HepG2 (cell line): ENCODE measurements around the gene IP6K3. TPM values are rescaled to one million over a fixed set of nuclear protein-coding genes. Genes with fewer than 3 reads are reported as not detected.

Source experiments
- ATAC-seq: fragments of 200-7000 bp; cut with Tn5 transposase; 3 replicates; pipeline ENCODE4 v1.9.1; 2020; ENCODE audit warnings: mild to moderate bottlenecking, moderate library complexity
- BruUV-seq: library from RNA; stranded (reverse); fragments of 400-500 nt; replicated peaks from 2 replicates; lab custom pipeline; 2021; lab: Mats Ljungman, UMichigan
- CTCF ChIA-PET: fragments of 300-600 bp; formaldehyde crosslinking; extraction: SDS; loops from one replicate; lab custom pipeline; 2021; ENCODE audit warnings: low total read pairs, inconsistent platforms, low intra/inter-chr PET ratio; lab: Yijun Ruan, JAX
- POLR2A ChIA-PET: fragments of 350-600 bp; sonication (Branson Sonifier 250); formaldehyde crosslinking; loops from one replicate; lab custom pipeline; 2020; ENCODE audit warnings: antibody characterized with exemption, inconsistent platforms; lab: Yijun Ruan, JAX
- DNase-seq: peaks from one replicate; pipeline ENCODE4 v3.0.0-alpha.2; 2015; ENCODE audit warnings: low spot score
- FAIRE-seq: peaks from 3 replicates; lab custom pipeline; 2011; peaks lifted over from hg19 to GRCh38; lab: Jason Lieb, UNC
- H2AFZ ChIP-seq: one replicate; pipeline ENCODE4 v1.6.1; 2011; ENCODE audit warnings: low read length, inconsistent platforms
- H3K27ac ChIP-seq: fragments of 300-600 bp; 3 replicates; pipeline ENCODE4 v1.8.0; 2011; ENCODE audit warnings: mixed run types, mild to moderate bottlenecking, mixed read lengths, low read length, inconsistent platforms; ENCODE audit not compliant: insufficient read depth; ENCODE audit errors: extremely low read length
- H3K27me3 ChIP-seq, 2 experiments: fragments of 200-600 bp in 1 of 2; 2 replicates in 1 of 2; 3 replicates in 1 of 2; pipeline versions ENCODE4 v1.6.0 to v1.8.0; 2011; ENCODE audit warnings: low read length in 2 of 2, mild to moderate bottlenecking in 2 of 2, moderate library complexity in 2 of 2, inconsistent platforms in 1 of 2; ENCODE audit not compliant: insufficient read depth in 2 of 2, control insufficient read depth in 1 of 2
- H3K36me3 ChIP-seq, 2 experiments: fragments of 200-600 bp in 1 of 2; replicated peaks in 1 of 2; 2 replicates in 1 of 2; 3 replicates in 1 of 2; pipeline versions ENCODE4 v1.5.1 to v1.8.0; 2011; ENCODE audit warnings: low read length in 2 of 2, inconsistent platforms in 1 of 2; ENCODE audit not compliant: insufficient read depth in 2 of 2, control insufficient read depth in 1 of 2
- H3K4me1 ChIP-seq: 2 replicates; pipeline ENCODE4 v1.5.1; 2012; ENCODE audit warnings: low read length, inconsistent platforms; ENCODE audit not compliant: insufficient read depth
- H3K4me2 ChIP-seq: 2 replicates; pipeline ENCODE4 v1.6.0; 2011; ENCODE audit warnings: low read depth, low read length, inconsistent platforms
- H3K4me3 ChIP-seq, 3 experiments: fragments of 200-600 bp in 1 of 3; sonication (generic), shearing (Covaris generic) in 1 of 3; replicated peaks in 1 of 3; 2 replicates each; pipeline ENCODE4 v1.5.1; 2011 to 2016; ENCODE audit warnings: low read length in 3 of 3, inconsistent platforms in 2 of 3, low read depth in 2 of 3, mild to moderate bottlenecking in 2 of 3, control low read depth in 1 of 3, mixed read lengths in 1 of 3; ENCODE audit not compliant: insufficient read depth in 1 of 3
- H3K79me2 ChIP-seq: one replicate; pipeline ENCODE4 v1.6.1; 2011; ENCODE audit warnings: low read length, inconsistent platforms; ENCODE audit not compliant: insufficient read depth
- H3K9ac ChIP-seq: 2 replicates; pipeline ENCODE4 v1.6.0; 2011; ENCODE audit warnings: mild to moderate bottlenecking, low read depth, low read length, inconsistent platforms; ENCODE audit not compliant: insufficient read depth
- H3K9me3 ChIP-seq: 2 replicates; pipeline ENCODE4 v1.5.1; 2012; ENCODE audit warnings: mild to moderate bottlenecking, low read length
- H4K20me1 ChIP-seq: 2 replicates; pipeline ENCODE4 v1.6.0; 2011; ENCODE audit warnings: inconsistent platforms, mild to moderate bottlenecking, low read length, moderate library complexity; ENCODE audit not compliant: insufficient read depth
- AGO2 ChIP-seq: fragments of 200-400 bp; formaldehyde crosslinking; optimal IDR thresholded peaks from 2 replicates; pipeline ENCODE3; 2017; ENCODE audit warnings: mild to moderate bottlenecking, low read depth, low read length, moderate library complexity
- ATF7-NPFF ChIP-seq: sonication (generic); formaldehyde crosslinking; IDR thresholded peaks from 2 replicates; pipeline ENCODE4 v1.8.1; 2023; ENCODE audit warnings: mild to moderate bottlenecking, low read depth, missing genetic modification reagents, moderate library complexity
- GABPB1 ChIP-seq: IDR thresholded peaks from 2 replicates; pipeline ENCODE4 v1.6.1; 2016; ENCODE audit warnings: mild to moderate bottlenecking, missing genetic modification reagents, moderate library complexity, missing compliant biosample characterization
- HNRNPLL ChIP-seq: fragments of 200-400 bp; formaldehyde crosslinking; IDR thresholded peaks from 2 replicates; pipeline ENCODE4 v1.6.1; 2017; ENCODE audit warnings: mild to moderate bottlenecking, low read depth, low read length; ENCODE audit not compliant: poor library complexity, severe bottlenecking
- MATR3 ChIP-seq: sonication (generic); formaldehyde crosslinking; IDR thresholded peaks from 2 replicates; pipeline ENCODE4 v1.4.0; 2020; ENCODE audit warnings: missing genetic modification reagents
- RFXANK ChIP-seq: IDR thresholded peaks from 2 replicates; pipeline ENCODE4 v1.6.1; 2016
- SIN3B ChIP-seq: fragments of 150-350 bp; IDR thresholded peaks from 2 replicates; pipeline ENCODE4 v1.6.1; 2014; ENCODE audit warnings: low read length
- SIX1 ChIP-seq: sonication (generic); formaldehyde crosslinking; IDR thresholded peaks from 2 replicates; pipeline ENCODE4 v1.4.0; 2020; ENCODE audit warnings: missing genetic modification reagents, borderline replicate concordance
- TFDP2 ChIP-seq: sonication (generic); formaldehyde crosslinking; IDR thresholded peaks from 2 replicates; pipeline ENCODE4 v1.4.0; 2020; ENCODE audit warnings: missing genetic modification reagents
- ZBTB33 ChIP-seq: sonication (generic); formaldehyde crosslinking; IDR thresholded peaks from 2 replicates; pipeline ENCODE4 v1.4.0; 2020; ENCODE audit warnings: missing genetic modification reagents
- ZNF256 ChIP-seq: sonication (generic); formaldehyde crosslinking; conservative IDR thresholded peaks from 2 replicates; pipeline ENCODE4 v1.4.0; 2020; ENCODE audit warnings: missing genetic modification reagents
- ZNF446 ChIP-seq: sonication (generic); formaldehyde crosslinking; IDR thresholded peaks from 2 replicates; pipeline ENCODE4 v1.5.0; 2020; ENCODE audit warnings: mild to moderate bottlenecking, missing genetic modification reagents
- WGBS: methylation state at CpG from one replicate; pipeline ENCODE4 v1.1.6; 2017; ENCODE audit warnings: low lambda C conversion rate; 5-methylcytosine and 5-hydroxymethylcytosine counted together
- in situ Hi-C: cut with HindIII; loops from 2 replicates; pipeline ENCODE4 v1.10.0; 2017; ENCODE audit warnings: low pct_unique_long_range_greater_than_20kb; ENCODE audit not compliant: extremely low pct_ligation_motif_present
- intact Hi-C: fragments of 100-400 bp; cut with micrococcal nuclease; formaldehyde crosslinking; loops from one replicate; pipeline ENCODE4 v1.10.0; 2022; ENCODE audit not compliant: unreplicated experiment
- polyA plus RNA-seq, 8 experiments: library from polyadenylated mRNA; depleted of rRNA in 3 of 8; stranded (reverse) in 7 of 8; unstranded in 1 of 8; fragments of >200 nt; fragmentation: Illumina TruSeq in 4 of 8; extraction: Trizol in 4 of 8; gene quantifications; 2 replicates each; pipeline versions ENCODE4 v1.2.1 to v1.2.3, GENCODE V29; 2011 to 2016; ENCODE audit warnings: low read depth in 4 of 8, missing spikeins in 1 of 8, mixed read lengths in 1 of 8; ENCODE audit not compliant: insufficient read depth in 1 of 8
- total RNA-seq, 5 experiments: library from RNA; depleted of rRNA; stranded (reverse); fragments of >200 nt; fragmentation: Illumina TruSeq; extraction: Trizol; gene quantifications; 2 replicates each; pipeline ENCODE4 v1.2.3, GENCODE V29; 2016; ENCODE audit warnings: low read depth in 1 of 5
- TF ChIP-seq, protein P1 (sequence below): IDR thresholded peaks from 2 replicates; pipeline ENCODE4 v1.6.1; 2016; ENCODE audit warnings: mild to moderate bottlenecking
- TF ChIP-seq, protein P2 (sequence below): sonication (generic); formaldehyde crosslinking; IDR thresholded peaks from 2 replicates; pipeline ENCODE4 v1.5.0; 2020; ENCODE audit warnings: mild to moderate bottlenecking, missing genetic modification reagents, moderate library complexity

IP6K3 gene
- total and polyA plus RNA-seq, 2 of the 13 experiments (the other 11 are each of a cell fraction or from before 2014, with no cell fraction given), result 0.11 to 0.18 TPM

GRCh38 chr6:33771146-33772081, 24.7 kb upstream of the IP6K3 start:
- Histone ChIP-seq H3K9ac (no peak overlapping the region), H2AFZ (no peak overlapping the region), H3K36me3 (peaks cover 27 to 36% of the 10 kb centered on the region in 2 experiments), H3K27ac (no peak overlapping the region), H3K79me2 (no peaks in the 10 kb centered on the region), H3K4me2 (no peak overlapping the region), H3K4me3 (no peak overlapping the region), H3K27me3 (peaks cover 0 to 10% of the 10 kb centered on the region in 2 experiments; a peak in 2 of 5 replicates), H3K9me3 (no peaks in the 10 kb centered on the region), H4K20me1 (no peaks in the 10 kb centered on the region; the same call in 1 of the 2 replicates), H3K4me1 (peaks cover 5% of the 10 kb centered on the region)
- BruUV-seq, result TSS peak; percentile 25
- DNase-seq (no peak), FAIRE-seq (no peak), ATAC-seq (peak; percentile 62)
- in situ Hi-C loops, result no loop called here
- ChIA-PET POLR2A (interaction anchor here (1.0 to 1.9 kb wide), 5 partner anchors 10 to 217 kb away, joined by 3 to 6 read pairs (median 3); partner anchors contain the start of gene UQCC2), CTCF (interaction anchor here (0.8 to 1.6 kb wide), 3 partner anchors 186 to 256 kb away, joined by 3 to 5 read pairs (median 3); no protein-coding TSS in a partner anchor)
- intact Hi-C loops, result no loop called here
- 76% methylated on average over 16 of the region's 47 CpGs for WGBS
- TF ChIP-seq, protein P1, sequence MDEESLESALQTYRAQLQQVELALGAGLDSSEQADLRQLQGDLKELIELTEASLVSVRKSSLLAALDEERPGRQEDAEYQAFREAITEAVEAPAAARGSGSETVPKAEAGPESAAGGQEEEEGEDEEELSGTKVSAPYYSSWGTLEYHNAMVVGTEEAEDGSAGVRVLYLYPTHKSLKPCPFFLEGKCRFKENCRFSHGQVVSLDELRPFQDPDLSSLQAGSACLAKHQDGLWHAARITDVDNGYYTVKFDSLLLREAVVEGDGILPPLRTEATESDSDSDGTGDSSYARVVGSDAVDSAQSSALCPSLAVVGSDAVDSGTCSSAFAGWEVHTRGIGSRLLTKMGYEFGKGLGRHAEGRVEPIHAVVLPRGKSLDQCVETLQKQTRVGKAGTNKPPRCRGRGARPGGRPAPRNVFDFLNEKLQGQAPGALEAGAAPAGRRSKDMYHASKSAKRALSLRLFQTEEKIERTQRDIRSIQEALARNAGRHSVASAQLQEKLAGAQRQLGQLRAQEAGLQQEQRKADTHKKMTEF (CRISPR knock-in tag), result peak; percentile 19; the same call in 1 of the 2 replicates
- TF ChIP-seq, protein P2, sequence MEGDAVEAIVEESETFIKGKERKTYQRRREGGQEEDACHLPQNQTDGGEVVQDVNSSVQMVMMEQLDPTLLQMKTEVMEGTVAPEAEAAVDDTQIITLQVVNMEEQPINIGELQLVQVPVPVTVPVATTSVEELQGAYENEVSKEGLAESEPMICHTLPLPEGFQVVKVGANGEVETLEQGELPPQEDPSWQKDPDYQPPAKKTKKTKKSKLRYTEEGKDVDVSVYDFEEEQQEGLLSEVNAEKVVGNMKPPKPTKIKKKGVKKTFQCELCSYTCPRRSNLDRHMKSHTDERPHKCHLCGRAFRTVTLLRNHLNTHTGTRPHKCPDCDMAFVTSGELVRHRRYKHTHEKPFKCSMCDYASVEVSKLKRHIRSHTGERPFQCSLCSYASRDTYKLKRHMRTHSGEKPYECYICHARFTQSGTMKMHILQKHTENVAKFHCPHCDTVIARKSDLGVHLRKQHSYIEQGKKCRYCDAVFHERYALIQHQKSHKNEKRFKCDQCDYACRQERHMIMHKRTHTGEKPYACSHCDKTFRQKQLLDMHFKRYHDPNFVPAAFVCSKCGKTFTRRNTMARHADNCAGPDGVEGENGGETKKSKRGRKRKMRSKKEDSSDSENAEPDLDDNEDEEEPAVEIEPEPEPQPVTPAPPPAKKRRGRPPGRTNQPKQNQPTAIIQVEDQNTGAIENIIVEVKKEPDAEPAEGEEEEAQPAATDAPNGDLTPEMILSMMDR (CRISPR knock-in tag), result peak; percentile 80
- TF ChIP-seq SIN3B (no peak), ZNF446 (0 out of 2 replicates have a peak, but pooled peaks have one; percentile 40), RFXANK (CRISPR knock-in tag) (no peak), HNRNPLL (peak; percentile 61), ZNF256 (CRISPR knock-in tag) (no peak), MATR3 (CRISPR knock-in tag) (no peak), ZBTB33 (peak; percentile 99), ATF7-NPFF (CRISPR knock-in tag) (peak; percentile 24; the same call in 1 of the 2 replicates), SIX1 (CRISPR knock-in tag) (no peak), AGO2 (peak; percentile 95), TFDP2 (CRISPR knock-in tag) (peak; percentile 26; the same call in 1 of the 2 replicates), GABPB1 (CRISPR knock-in tag) (peak; percentile 40; the same call in 1 of the 2 replicates)
